Measurements from ENCODE around the gene ZNF396.

The ZNF396 gene

GRCh38 chr18:35344736-35345459 lies 32.2 kb downstream of the ZNF396 start:
- DNase-seq (ENCODE audit: low read depth, low spot score) = no peak
- peak overlapping the region; percentile 88 for H3K4me3 ChIP-seq (ENCODE audit: low read length)

- peak; percentile 82 for DNase-seq (ENCODE audit: low read depth, low spot score)
Measured at GRCh38 chr18:35343936-35344735, 33.0 kb downstream of the ZNF396 start, which contains the start of gene ZNF24. Gene ZNF24 (minus strand): TSS chr18:35344420. CDS start chr18:35340650, 3,770 bp downstream.

GRCh38 chr18:35343488-35343935 lies 33.6 kb downstream of the ZNF396 start:
- H3K4me3 ChIP-seq (ENCODE audit: low read length) = peak overlapping the region; percentile 88
- no peak for DNase-seq (ENCODE audit: low read depth, low spot score)

More at GRCh38 chr18:35343936-35344735, 33.0 kb downstream of the ZNF396 start, which contains the start of gene ZNF24:
- H3K4me3 ChIP-seq (ENCODE audit: low read length) = peak within 1 kb of the TSS; percentile 88

- H3K4me3 ChIP-seq (ENCODE audit: low read length) = no peak overlapping the region
- DNase-seq (ENCODE audit: low read depth, low spot score) = no peak
Measured at GRCh38 chr18:35337286-35337685, 39.9 kb downstream of the ZNF396 start.

GRCh38 chr18:35335866-35336265 lies 41.3 kb downstream of the ZNF396 start:
- H3K4me3 ChIP-seq (ENCODE audit: low read length) = no peak overlapping the region
- no peak for DNase-seq (ENCODE audit: low read depth, low spot score)

GRCh38 chr18:35334821-35335220 lies 42.3 kb downstream of the ZNF396 start:
- H3K4me3 ChIP-seq (ENCODE audit: low read length) = no peak overlapping the region
- DNase-seq (ENCODE audit: low read depth, low spot score) = no peak

GRCh38 chr18:35334212-35334611 lies 42.9 kb downstream of the ZNF396 start:
- H3K4me3 ChIP-seq (ENCODE audit: low read length) = no peak overlapping the region
- DNase-seq (ENCODE audit: low read depth, low spot score) = no peak

GRCh38 chr18:35331367-35332087 lies 45.6 kb downstream of the ZNF396 start:
- no peak for DNase-seq (ENCODE audit: low read depth, low spot score)
- H3K4me3 ChIP-seq (ENCODE audit: low read length) = no peak overlapping the region

GRCh38 chr18:35328868-35329267 lies 48.3 kb downstream of the ZNF396 start:
- no peak for DNase-seq (ENCODE audit: low read depth, low spot score)
- no peak overlapping the region for H3K4me3 ChIP-seq (ENCODE audit: low read length)

GRCh38 chr18:35326695-35327387 lies 50.3 kb downstream of the ZNF396 start:
- no peak for DNase-seq (ENCODE audit: low read depth, low spot score)
- no peak overlapping the region for H3K4me3 ChIP-seq (ENCODE audit: low read length)

GRCh38 chr18:35324926-35325655 lies 52.0 kb downstream of the ZNF396 start:
- no peak for DNase-seq (ENCODE audit: low read depth, low spot score)

GRCh38 chr18:35322486-35323458 lies 54.4 kb downstream of the ZNF396 start:
- H3K4me3 ChIP-seq (ENCODE audit: low read length) = no peak overlapping the region
- DNase-seq (ENCODE audit: low read depth, low spot score) = no peak

More at GRCh38 chr18:35324926-35325655, 52.0 kb downstream of the ZNF396 start:
- H3K4me3 ChIP-seq (ENCODE audit: low read length) = no peak overlapping the region
